ENCODE results near the gene MAN1A1.

GRCh38 chr6:119138906-119139541 is 210.5 kb downstream of the MAN1A1 start:
- no peak for TF ChIP-seq TARDBP (IDR thresholded peaks at IDR 0.05)
- no peak for TF ChIP-seq FOXK2 (IDR thresholded peaks at IDR 0.05)
- TF ChIP-seq SP1 (IDR thresholded peaks at IDR 0.05) = no peak
- no peak for TF ChIP-seq FOXM1 (IDR thresholded peaks at IDR 0.05; ENCODE audit: borderline replicate concordance)
- TF ChIP-seq BHLHE40 (IDR thresholded peaks at IDR 0.05; ENCODE audit: borderline replicate concordance) = no peak
- no peak for TF ChIP-seq FOXA1 (IDR thresholded peaks at IDR 0.05)
